GM23338 (cell line): ENCODE results near the gene HMGCS1. TPM values are rescaled to one million over a fixed set of nuclear protein-coding genes. Genes with fewer than 3 reads are reported as not detected.

Experiments used
- ATAC-seq: fragments of 200-7000 bp; cut with Tn5 transposase; 3 replicates; pipeline ENCODE4 v1.9.1; 2020
- DNase-seq: peaks from one replicate; pipeline ENCODE4 v3.0.0-alpha.2; 2015; ENCODE audit warnings: low spot score
- H2AFZ ChIP-seq: fragments of 200-600 bp; sonication (generic); 2 replicates; pipeline ENCODE4 v1.8.0; 2016; ENCODE audit warnings: antibody characterized with exemption, mild to moderate bottlenecking, moderate library complexity
- H3F3A ChIP-seq: fragments of 200-600 bp; sonication (generic); replicated peaks from 2 replicates; pipeline ENCODE4 v1.8.0; 2017; ENCODE audit warnings: antibody characterized with exemption, mixed run types, low read depth
- H3K27ac ChIP-seq: fragments of 200-600 bp; sonication (generic); 2 replicates; pipeline ENCODE4 v1.6.1; 2016; ENCODE audit warnings: low read depth
- H3K27me3 ChIP-seq: fragments of 200-600 bp; sonication (generic); 2 replicates; pipeline ENCODE4 v1.8.0; 2016; ENCODE audit warnings: mild to moderate bottlenecking, mixed run types, moderate library complexity; ENCODE audit not compliant: insufficient read depth
- H3K36me3 ChIP-seq: fragments of 200-600 bp; sonication (generic); 2 replicates; pipeline ENCODE4 v1.8.0; 2016; ENCODE audit warnings: mild to moderate bottlenecking; ENCODE audit not compliant: insufficient read depth
- H3K4me1 ChIP-seq: fragments of 200-600 bp; sonication (generic); 2 replicates; pipeline ENCODE4 v1.8.0; 2016; ENCODE audit warnings: mild to moderate bottlenecking, moderate library complexity; ENCODE audit not compliant: insufficient read depth
- H3K4me2 ChIP-seq: fragments of 200-600 bp; sonication (generic); 2 replicates; pipeline ENCODE4 v1.7.1; 2017; ENCODE audit warnings: mixed run types
- H3K4me3 ChIP-seq: fragments of 200-600 bp; sonication (generic); 2 replicates; pipeline ENCODE4 v1.6.1; 2016; ENCODE audit warnings: mixed run types
- H3K79me2 ChIP-seq: fragments of 200-600 bp; sonication (generic); replicated peaks from 2 replicates; pipeline ENCODE4 v1.8.0; 2017; ENCODE audit warnings: mild to moderate bottlenecking; ENCODE audit not compliant: insufficient read depth
- H3K9me2 ChIP-seq: fragments of 200-600 bp; sonication (generic); 2 replicates; pipeline ENCODE4 v1.8.0; 2017; ENCODE audit not compliant: insufficient read depth
- H4K20me1 ChIP-seq: fragments of 200-600 bp; sonication (generic); replicated peaks from 2 replicates; pipeline ENCODE4 v1.8.0; 2017; ENCODE audit warnings: mild to moderate bottlenecking; ENCODE audit not compliant: insufficient read depth
- H3K27ac Mint-ChIP-seq: 2 replicates; pipeline ENCODE4 v1.8.0; 2020; ENCODE audit warnings: inconsistent platforms, mild to moderate bottlenecking, moderate library complexity, mixed read lengths
- H3K27me3 Mint-ChIP-seq: 3 replicates; pipeline ENCODE4 v1.8.0; 2022; ENCODE audit warnings: low read depth, mild to moderate bottlenecking, moderate library complexity, mixed read lengths, inconsistent platforms; ENCODE audit not compliant: insufficient read depth, poor library complexity
- H3K36me3 Mint-ChIP-seq: 3 replicates; pipeline ENCODE4 v1.8.0; 2021; ENCODE audit warnings: low read depth, mild to moderate bottlenecking, inconsistent platforms, moderate library complexity, mixed read lengths
- H3K4me1 Mint-ChIP-seq: 3 replicates; pipeline ENCODE4 v1.8.0; 2020; ENCODE audit warnings: mild to moderate bottlenecking, inconsistent platforms, mixed read lengths
- H3K4me3 Mint-ChIP-seq: 3 replicates; pipeline ENCODE4 v1.8.0; 2021; ENCODE audit warnings: moderate library complexity, mild to moderate bottlenecking, inconsistent platforms, mixed read lengths
- H3K9me3 Mint-ChIP-seq: 3 replicates; pipeline ENCODE4 v1.8.0; 2020; ENCODE audit warnings: moderate library complexity, mild to moderate bottlenecking, inconsistent platforms, mixed read lengths
- CREB1 ChIP-seq: fragments of 250-450 bp; sonication (Bioruptor Pico); IDR thresholded peaks from 2 replicates; pipeline ENCODE4 v1.5.0; 2020; ENCODE audit warnings: low read depth, mild to moderate bottlenecking, moderate library complexity
- EZH2 ChIP-seq: fragments of 200-600 bp; sonication (generic); IDR thresholded peaks from one replicate; pipeline ENCODE4 v1.8.0; 2017; ENCODE audit warnings: antibody characterized with exemption, mild to moderate bottlenecking, low read depth; ENCODE audit not compliant: unreplicated experiment
- EZH2phosphoT487 ChIP-seq: fragments of 200-600 bp; sonication (generic); IDR thresholded peaks from one replicate; pipeline ENCODE4 v1.8.1; 2018; ENCODE audit warnings: antibody characterized with exemption; ENCODE audit not compliant: unreplicated experiment
- JUNB ChIP-seq: IDR thresholded peaks from one replicate; pipeline ENCODE4 v1.6.1; 2016; ENCODE audit warnings: antibody characterized with exemption; ENCODE audit not compliant: unreplicated experiment
- NANOG ChIP-seq: IDR thresholded peaks from 2 replicates; pipeline ENCODE4 v1.6.1; 2016; ENCODE audit warnings: antibody characterized with exemption, borderline replicate concordance
- POLR2AphosphoS5 ChIP-seq: IDR thresholded peaks from 2 replicates; pipeline ENCODE4 v1.6.1; 2016; ENCODE audit warnings: antibody characterized with exemption, low read depth
- STAT1 ChIP-seq: IDR thresholded peaks from one replicate; pipeline ENCODE4 v1.6.1; 2016; ENCODE audit warnings: antibody characterized with exemption; ENCODE audit not compliant: unreplicated experiment
- ZNF114 ChIP-seq: fragments of 250-450 bp; sonication (Bioruptor Pico); IDR thresholded peaks from 2 replicates; pipeline ENCODE4 v1.5.0; 2020; ENCODE audit warnings: mild to moderate bottlenecking, moderate library complexity
- ZNF331 ChIP-seq: fragments of 250-450 bp; sonication (Bioruptor Pico); IDR thresholded peaks from 2 replicates; pipeline ENCODE4 v1.5.0; 2020; ENCODE audit warnings: low read depth, mild to moderate bottlenecking, moderate library complexity
- polyA plus RNA-seq: library from polyadenylated mRNA; unstranded; fragments of >200 nt; fragmentation: Nextera tagmentation; extraction: Ambion mirVana; gene quantifications from 2 replicates; pipeline ENCODE4 v1.2.1, GENCODE V29; 2016
- total RNA-seq: library from RNA; depleted of rRNA; stranded (reverse); fragments of >200 nt; shearing (Covaris generic); gene quantifications from 2 replicates; pipeline ENCODE4 v1.2.3, GENCODE V29; 2014
- TF ChIP-seq, protein P1 (sequence below): IDR thresholded peaks from one replicate; pipeline ENCODE4 v1.6.1; 2018; ENCODE audit warnings: antibody characterized with exemption; ENCODE audit not compliant: unreplicated experiment
- TF ChIP-seq, protein P2 (sequence below): IDR thresholded peaks from 2 replicates; pipeline ENCODE4 v1.6.1; 2016; ENCODE audit warnings: antibody characterized with exemption
- TF ChIP-seq, protein P3 (sequence below): fragments of 250-450 bp; sonication (Bioruptor Pico); IDR thresholded peaks from 2 replicates; pipeline ENCODE4 v1.5.0; 2020; ENCODE audit warnings: mild to moderate bottlenecking, moderate library complexity
- TF ChIP-seq, protein P4 (sequence below), 2 experiments: fragments of 200-600 bp in 1 of 2; sonication (generic) in 1 of 2; conservative IDR thresholded peaks; 2 replicates each; pipeline versions ENCODE4 v1.5.1 to v1.6.1; 2016 to 2017; ENCODE audit warnings: antibody characterized with exemption in 2 of 2, low read depth in 2 of 2, mild to moderate bottlenecking in 2 of 2, moderate library complexity in 1 of 2

The HMGCS1 gene
- total and polyA plus RNA-seq, 2 experiments from 2014 or later = 172 to 278 TPM

DNA sequence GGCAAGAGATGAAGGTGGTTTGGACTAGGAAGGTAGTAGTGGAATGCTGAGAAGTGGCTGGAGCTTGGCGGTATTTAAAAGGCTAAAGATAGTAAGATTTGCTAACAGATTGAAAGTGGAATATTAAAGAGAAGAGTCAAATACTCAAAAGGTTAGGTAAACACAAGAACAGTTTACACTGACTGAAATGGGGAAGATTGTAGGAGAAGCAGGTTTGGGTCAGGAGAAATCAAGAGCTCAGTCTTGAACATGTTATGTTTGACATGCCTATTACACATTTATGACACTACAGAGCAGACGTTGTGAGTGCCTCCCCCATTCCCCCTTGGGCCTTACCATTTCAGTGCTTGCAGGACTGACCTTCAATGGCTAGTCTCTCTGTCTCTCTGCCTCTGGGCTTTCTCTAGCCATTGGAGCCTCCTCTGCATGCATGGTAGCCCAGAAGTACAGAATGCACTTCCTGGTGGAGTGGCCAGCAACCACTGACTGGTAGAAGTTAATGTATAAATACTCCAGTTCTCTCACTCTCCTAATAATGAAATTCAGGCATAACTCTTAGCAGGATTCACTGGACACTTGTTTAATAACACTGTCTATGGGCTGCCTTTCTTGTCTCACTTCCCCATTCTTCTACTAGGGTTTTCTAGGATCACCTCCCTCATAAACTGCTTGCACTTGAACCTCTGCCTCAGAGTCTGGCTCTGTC, 56.8 kb downstream of the HMGCS1 start:
- no peak for ATAC-seq

More for the DNA sequence above, 56.8 kb downstream of the HMGCS1 start:
- Mint-ChIP-seq H3K36me3 (no peaks in the 10 kb centered on the region), H3K9me3 (no peaks in the 10 kb centered on the region; the same call in 2 of the 3 replicates), H3K4me1 (no peaks in the 10 kb centered on the region), H3K27me3 (no peaks in the 10 kb centered on the region), H3K4me3 (no peak overlapping the region), H3K27ac (no peak overlapping the region)
- H2AFZ ChIP-seq = 0 out of 2 replicates have a peak overlapping the region, but pooled peaks have one; percentile 7
- H3K4me3 ChIP-seq = no peak overlapping the region
- H3K9me2 ChIP-seq = no peaks in the 10 kb centered on the region
- no peaks in the 10 kb centered on the region for H3K36me3 ChIP-seq
- H3K79me2 ChIP-seq = no peaks in the 10 kb centered on the region
- H3K27me3 ChIP-seq = no peaks in the 10 kb centered on the region
- H3K4me2 ChIP-seq = no peak overlapping the region
- no peaks in the 10 kb centered on the region; the same call in 1 of the 2 replicates for H4K20me1 ChIP-seq
- H3K4me1 ChIP-seq = no peaks in the 10 kb centered on the region
- TF ChIP-seq POLR2AphosphoS5 (no peak), STAT1 (no peak), ZNF331 (CRISPR knock-in tag) (no peak), CREB1 (no peak), EZH2 (no peak), NANOG (no peak), ZNF114 (CRISPR knock-in tag) (no peak), EZH2phosphoT487 (no peak), JUNB (no peak)
- TF ChIP-seq, protein P1, sequence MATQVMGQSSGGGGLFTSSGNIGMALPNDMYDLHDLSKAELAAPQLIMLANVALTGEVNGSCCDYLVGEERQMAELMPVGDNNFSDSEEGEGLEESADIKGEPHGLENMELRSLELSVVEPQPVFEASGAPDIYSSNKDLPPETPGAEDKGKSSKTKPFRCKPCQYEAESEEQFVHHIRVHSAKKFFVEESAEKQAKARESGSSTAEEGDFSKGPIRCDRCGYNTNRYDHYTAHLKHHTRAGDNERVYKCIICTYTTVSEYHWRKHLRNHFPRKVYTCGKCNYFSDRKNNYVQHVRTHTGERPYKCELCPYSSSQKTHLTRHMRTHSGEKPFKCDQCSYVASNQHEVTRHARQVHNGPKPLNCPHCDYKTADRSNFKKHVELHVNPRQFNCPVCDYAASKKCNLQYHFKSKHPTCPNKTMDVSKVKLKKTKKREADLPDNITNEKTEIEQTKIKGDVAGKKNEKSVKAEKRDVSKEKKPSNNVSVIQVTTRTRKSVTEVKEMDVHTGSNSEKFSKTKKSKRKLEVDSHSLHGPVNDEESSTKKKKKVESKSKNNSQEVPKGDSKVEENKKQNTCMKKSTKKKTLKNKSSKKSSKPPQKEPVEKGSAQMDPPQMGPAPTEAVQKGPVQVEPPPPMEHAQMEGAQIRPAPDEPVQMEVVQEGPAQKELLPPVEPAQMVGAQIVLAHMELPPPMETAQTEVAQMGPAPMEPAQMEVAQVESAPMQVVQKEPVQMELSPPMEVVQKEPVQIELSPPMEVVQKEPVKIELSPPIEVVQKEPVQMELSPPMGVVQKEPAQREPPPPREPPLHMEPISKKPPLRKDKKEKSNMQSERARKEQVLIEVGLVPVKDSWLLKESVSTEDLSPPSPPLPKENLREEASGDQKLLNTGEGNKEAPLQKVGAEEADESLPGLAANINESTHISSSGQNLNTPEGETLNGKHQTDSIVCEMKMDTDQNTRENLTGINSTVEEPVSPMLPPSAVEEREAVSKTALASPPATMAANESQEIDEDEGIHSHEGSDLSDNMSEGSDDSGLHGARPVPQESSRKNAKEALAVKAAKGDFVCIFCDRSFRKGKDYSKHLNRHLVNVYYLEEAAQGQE = no peak
- TF ChIP-seq, protein P2, sequence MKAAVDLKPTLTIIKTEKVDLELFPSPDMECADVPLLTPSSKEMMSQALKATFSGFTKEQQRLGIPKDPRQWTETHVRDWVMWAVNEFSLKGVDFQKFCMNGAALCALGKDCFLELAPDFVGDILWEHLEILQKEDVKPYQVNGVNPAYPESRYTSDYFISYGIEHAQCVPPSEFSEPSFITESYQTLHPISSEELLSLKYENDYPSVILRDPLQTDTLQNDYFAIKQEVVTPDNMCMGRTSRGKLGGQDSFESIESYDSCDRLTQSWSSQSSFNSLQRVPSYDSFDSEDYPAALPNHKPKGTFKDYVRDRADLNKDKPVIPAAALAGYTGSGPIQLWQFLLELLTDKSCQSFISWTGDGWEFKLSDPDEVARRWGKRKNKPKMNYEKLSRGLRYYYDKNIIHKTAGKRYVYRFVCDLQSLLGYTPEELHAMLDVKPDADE = no peak
- TF ChIP-seq, protein P3, sequence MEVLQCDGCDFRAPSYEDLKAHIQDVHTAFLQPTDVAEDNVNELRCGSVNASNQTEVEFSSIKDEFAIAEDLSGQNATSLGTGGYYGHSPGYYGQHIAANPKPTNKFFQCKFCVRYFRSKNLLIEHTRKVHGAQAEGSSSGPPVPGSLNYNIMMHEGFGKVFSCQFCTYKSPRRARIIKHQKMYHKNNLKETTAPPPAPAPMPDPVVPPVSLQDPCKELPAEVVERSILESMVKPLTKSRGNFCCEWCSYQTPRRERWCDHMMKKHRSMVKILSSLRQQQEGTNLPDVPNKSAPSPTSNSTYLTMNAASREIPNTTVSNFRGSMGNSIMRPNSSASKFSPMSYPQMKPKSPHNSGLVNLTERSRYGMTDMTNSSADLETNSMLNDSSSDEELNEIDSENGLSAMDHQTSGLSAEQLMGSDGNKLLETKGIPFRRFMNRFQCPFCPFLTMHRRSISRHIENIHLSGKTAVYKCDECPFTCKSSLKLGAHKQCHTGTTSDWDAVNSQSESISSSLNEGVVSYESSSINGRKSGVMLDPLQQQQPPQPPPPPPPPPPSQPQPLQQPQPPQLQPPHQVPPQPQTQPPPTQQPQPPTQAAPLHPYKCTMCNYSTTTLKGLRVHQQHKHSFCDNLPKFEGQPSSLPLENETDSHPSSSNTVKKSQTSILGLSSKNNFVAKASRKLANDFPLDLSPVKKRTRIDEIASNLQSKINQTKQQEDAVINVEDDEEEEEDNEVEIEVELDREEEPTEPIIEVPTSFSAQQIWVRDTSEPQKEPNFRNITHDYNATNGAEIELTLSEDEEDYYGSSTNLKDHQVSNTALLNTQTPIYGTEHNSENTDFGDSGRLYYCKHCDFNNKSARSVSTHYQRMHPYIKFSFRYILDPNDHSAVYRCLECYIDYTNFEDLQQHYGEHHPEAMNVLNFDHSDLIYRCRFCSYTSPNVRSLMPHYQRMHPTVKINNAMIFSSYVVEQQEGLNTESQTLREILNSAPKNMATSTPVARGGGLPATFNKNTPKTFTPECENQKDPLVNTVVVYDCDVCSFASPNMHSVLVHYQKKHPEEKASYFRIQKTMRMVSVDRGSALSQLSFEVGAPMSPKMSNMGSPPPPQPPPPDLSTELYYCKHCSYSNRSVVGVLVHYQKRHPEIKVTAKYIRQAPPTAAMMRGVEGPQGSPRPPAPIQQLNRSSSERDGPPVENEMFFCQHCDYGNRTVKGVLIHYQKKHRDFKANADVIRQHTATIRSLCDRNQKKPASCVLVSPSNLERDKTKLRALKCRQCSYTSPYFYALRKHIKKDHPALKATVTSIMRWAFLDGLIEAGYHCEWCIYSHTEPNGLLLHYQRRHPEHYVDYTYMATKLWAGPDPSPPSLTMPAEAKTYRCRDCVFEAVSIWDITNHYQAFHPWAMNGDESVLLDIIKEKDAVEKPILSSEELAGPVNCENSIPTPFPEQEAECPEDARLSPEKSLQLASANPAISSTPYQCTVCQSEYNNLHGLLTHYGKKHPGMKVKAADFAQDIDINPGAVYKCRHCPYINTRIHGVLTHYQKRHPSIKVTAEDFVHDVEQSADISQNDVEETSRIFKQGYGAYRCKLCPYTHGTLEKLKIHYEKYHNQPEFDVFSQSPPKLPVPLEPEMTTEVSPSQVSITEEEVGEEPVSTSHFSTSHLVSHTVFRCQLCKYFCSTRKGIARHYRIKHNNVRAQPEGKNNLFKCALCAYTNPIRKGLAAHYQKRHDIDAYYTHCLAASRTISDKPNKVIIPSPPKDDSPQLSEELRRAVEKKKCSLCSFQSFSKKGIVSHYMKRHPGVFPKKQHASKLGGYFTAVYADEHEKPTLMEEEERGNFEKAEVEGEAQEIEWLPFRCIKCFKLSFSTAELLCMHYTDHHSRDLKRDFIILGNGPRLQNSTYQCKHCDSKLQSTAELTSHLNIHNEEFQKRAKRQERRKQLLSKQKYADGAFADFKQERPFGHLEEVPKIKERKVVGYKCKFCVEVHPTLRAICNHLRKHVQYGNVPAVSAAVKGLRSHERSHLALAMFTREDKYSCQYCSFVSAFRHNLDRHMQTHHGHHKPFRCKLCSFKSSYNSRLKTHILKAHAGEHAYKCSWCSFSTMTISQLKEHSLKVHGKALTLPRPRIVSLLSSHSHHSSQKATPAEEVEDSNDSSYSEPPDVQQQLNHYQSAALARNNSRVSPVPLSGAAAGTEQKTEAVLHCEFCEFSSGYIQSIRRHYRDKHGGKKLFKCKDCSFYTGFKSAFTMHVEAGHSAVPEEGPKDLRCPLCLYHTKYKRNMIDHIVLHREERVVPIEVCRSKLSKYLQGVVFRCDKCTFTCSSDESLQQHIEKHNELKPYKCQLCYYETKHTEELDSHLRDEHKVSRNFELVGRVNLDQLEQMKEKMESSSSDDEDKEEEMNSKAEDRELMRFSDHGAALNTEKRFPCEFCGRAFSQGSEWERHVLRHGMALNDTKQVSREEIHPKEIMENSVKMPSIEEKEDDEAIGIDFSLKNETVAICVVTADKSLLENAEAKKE (CRISPR knock-in tag) = no peak
- TF ChIP-seq, protein P4, sequence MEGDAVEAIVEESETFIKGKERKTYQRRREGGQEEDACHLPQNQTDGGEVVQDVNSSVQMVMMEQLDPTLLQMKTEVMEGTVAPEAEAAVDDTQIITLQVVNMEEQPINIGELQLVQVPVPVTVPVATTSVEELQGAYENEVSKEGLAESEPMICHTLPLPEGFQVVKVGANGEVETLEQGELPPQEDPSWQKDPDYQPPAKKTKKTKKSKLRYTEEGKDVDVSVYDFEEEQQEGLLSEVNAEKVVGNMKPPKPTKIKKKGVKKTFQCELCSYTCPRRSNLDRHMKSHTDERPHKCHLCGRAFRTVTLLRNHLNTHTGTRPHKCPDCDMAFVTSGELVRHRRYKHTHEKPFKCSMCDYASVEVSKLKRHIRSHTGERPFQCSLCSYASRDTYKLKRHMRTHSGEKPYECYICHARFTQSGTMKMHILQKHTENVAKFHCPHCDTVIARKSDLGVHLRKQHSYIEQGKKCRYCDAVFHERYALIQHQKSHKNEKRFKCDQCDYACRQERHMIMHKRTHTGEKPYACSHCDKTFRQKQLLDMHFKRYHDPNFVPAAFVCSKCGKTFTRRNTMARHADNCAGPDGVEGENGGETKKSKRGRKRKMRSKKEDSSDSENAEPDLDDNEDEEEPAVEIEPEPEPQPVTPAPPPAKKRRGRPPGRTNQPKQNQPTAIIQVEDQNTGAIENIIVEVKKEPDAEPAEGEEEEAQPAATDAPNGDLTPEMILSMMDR (conservative IDR thresholded peaks at IDR 0.05; ENCODE audit: low read depth in 2 of 2) = no peak
- no peak for DNase-seq
- H3K27ac ChIP-seq = no peak overlapping the region
- no peaks in the 10 kb centered on the region for H3F3A ChIP-seq
